KMS-11 (cell line): ENCODE measurements around the gene SGSM1.

Experiments used
- H2AFZ ChIP-seq: fragments of 200-600 bp; sonication (generic); 2 replicates; pipeline ENCODE4 v1.6.1; 2016; ENCODE audit warnings: antibody characterized with exemption, mixed run types, low read depth
- H3K27ac ChIP-seq: fragments of 200-600 bp; sonication (generic); 2 replicates; pipeline ENCODE4 v1.6.1; 2016; ENCODE audit warnings: mild to moderate bottlenecking, mixed run types
- H3K27me3 ChIP-seq: fragments of 200-600 bp; sonication (generic); 2 replicates; pipeline ENCODE4 v1.6.1; 2017; ENCODE audit warnings: mild to moderate bottlenecking, low read depth, mixed run types, moderate library complexity; ENCODE audit not compliant: insufficient read depth
- H3K36me3 ChIP-seq: fragments of 200-600 bp; sonication (generic); 2 replicates; pipeline ENCODE4 v1.6.1; 2017; ENCODE audit warnings: mild to moderate bottlenecking, mixed run types; ENCODE audit not compliant: insufficient read depth
- H3K4me1 ChIP-seq: fragments of 200-600 bp; sonication (generic); 2 replicates; pipeline ENCODE4 v1.6.1; 2016; ENCODE audit warnings: mild to moderate bottlenecking, low read depth, mixed run types; ENCODE audit not compliant: poor library complexity, severe bottlenecking
- H3K4me2 ChIP-seq: fragments of 200-600 bp; sonication (generic); 2 replicates; pipeline ENCODE4 v1.7.0; 2016; ENCODE audit warnings: mild to moderate bottlenecking, mixed run types
- H3K4me3 ChIP-seq: fragments of 200-600 bp; sonication (generic); IDR thresholded peaks from 2 replicates; pipeline ENCODE4 v1.6.1; 2017; ENCODE audit warnings: low read depth, low read length, mixed read lengths; ENCODE audit not compliant: insufficient read depth
- H3K79me2 ChIP-seq: fragments of 200-600 bp; sonication (generic); 2 replicates; pipeline ENCODE4 v1.6.1; 2016; ENCODE audit warnings: low read depth, mixed run types; ENCODE audit not compliant: insufficient read depth
- H3K9ac ChIP-seq: fragments of 200-600 bp; sonication (generic); 2 replicates; pipeline ENCODE4 v1.6.1; 2016; ENCODE audit warnings: mild to moderate bottlenecking, mixed run types
- H4K20me1 ChIP-seq: fragments of 200-600 bp; sonication (generic); 2 replicates; pipeline ENCODE4 v1.6.1; 2016; ENCODE audit warnings: mild to moderate bottlenecking, mixed run types; ENCODE audit not compliant: insufficient read depth
- TF ChIP-seq, protein P1 (sequence below): fragments of 200-600 bp; sonication (generic); conservative IDR thresholded peaks from 2 replicates; pipeline ENCODE4 v1.6.1; 2017; ENCODE audit warnings: low read depth, mild to moderate bottlenecking, antibody characterized with exemption, low read length, moderate library complexity, mixed read lengths

The SGSM1 gene

DNA sequence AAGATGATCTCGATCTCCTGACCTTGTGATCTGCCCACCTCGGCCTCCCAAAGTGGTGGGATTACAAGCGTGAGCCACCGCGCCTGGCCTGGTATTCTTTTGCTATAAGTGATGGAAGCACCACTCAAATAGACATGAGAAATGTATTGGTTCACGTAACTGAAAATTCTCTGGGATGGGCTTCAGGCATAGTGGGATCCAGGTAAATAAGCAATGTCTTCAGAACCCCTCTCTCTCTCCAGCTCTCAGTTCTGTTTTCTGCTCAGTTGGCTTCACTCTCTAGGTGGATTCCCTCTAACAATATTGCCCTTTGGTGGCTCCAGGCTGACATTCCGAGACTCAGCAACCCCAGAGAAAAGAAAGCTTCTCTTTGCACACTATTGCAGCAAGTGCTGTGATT lies 141.4 kb downstream of the SGSM1 start:
- no peaks in the 10 kb centered on the region for H3K27me3 ChIP-seq
- H3K36me3 ChIP-seq = no peaks in the 10 kb centered on the region
- H3K4me2 ChIP-seq = no peak overlapping the region
- no peak overlapping the region for H3K4me3 ChIP-seq
- H3K79me2 ChIP-seq = no peaks in the 10 kb centered on the region
- TF ChIP-seq, protein P1, sequence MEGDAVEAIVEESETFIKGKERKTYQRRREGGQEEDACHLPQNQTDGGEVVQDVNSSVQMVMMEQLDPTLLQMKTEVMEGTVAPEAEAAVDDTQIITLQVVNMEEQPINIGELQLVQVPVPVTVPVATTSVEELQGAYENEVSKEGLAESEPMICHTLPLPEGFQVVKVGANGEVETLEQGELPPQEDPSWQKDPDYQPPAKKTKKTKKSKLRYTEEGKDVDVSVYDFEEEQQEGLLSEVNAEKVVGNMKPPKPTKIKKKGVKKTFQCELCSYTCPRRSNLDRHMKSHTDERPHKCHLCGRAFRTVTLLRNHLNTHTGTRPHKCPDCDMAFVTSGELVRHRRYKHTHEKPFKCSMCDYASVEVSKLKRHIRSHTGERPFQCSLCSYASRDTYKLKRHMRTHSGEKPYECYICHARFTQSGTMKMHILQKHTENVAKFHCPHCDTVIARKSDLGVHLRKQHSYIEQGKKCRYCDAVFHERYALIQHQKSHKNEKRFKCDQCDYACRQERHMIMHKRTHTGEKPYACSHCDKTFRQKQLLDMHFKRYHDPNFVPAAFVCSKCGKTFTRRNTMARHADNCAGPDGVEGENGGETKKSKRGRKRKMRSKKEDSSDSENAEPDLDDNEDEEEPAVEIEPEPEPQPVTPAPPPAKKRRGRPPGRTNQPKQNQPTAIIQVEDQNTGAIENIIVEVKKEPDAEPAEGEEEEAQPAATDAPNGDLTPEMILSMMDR = no peak
- H2AFZ ChIP-seq = no peak overlapping the region
- H3K9ac ChIP-seq = no peak overlapping the region
- H3K27ac ChIP-seq = no peak overlapping the region
- no peaks in the 10 kb centered on the region for H4K20me1 ChIP-seq
- no peaks in the 10 kb centered on the region for H3K4me1 ChIP-seq

DNA sequence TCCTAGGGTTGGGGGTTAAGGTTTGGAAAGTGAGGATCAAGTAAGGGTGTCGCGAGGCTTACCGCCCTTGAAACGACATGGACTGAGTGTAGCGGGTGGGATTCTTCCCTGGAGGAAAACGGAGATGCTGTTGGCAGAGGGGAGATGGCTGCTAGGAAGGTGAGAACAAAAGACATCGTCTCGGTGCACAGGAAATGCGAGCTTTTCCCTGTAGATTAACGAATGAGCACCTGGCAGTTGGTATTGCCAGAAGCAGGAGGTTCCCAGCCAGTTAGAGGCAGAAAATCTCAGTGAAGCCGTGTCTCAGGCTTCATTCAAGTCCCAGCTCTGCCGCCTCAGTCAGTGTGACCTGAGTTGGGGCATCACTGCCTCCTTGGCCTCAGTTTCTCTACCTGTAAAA lies 141.9 kb downstream of the SGSM1 start:
- Histone ChIP-seq H3K79me2 (no peaks in the 10 kb centered on the region), H4K20me1 (no peaks in the 10 kb centered on the region), H3K4me3 (no peak overlapping the region), H2AFZ (no peak overlapping the region), H3K27me3 (no peaks in the 10 kb centered on the region), H3K36me3 (no peaks in the 10 kb centered on the region), H3K27ac (no peak overlapping the region), H3K4me1 (peaks cover under 1% of the 10 kb centered on the region), H3K4me2 (no peak overlapping the region), H3K9ac (no peak overlapping the region)
- TF ChIP-seq, protein P1 = no peak

DNA sequence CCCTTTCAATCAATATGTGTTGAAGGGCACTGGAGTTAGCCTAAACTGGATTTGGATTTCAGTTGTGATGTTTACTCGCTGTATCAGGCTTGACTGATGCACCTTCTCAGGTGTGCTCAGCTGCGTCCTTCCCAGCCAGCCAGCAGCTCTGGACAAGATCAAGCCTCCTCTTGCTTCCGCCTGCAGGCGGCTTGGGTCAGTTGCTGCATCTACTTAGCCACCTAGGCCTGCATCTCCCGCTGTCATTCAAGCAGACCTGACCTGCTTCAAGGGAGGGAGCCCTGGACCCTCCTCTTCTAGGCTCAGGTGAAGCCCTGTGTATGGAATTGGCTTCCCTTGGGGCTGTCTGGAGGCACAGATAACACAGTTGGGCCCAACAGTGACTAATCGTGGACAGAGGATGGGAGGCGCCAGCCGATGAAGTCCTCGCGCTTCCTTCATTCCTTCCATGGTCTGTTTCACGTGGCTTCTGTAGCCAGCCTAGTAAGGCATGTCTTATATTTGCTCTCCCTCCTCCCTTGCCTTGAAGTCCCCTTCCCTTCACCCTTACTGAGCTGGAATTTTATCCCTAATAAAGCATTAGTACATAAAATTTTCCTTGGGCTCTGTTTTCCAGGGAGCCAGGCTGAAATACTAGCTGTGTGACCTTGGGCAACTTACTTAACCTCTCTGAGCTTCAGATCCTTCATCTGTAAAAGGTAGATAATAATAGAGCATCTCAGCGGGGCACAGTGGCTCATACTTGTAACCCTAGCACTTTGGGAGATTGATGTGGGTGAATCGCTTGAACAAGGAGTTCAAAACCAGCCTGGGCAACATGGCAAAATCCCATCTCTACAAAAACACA lies 142.6 kb downstream of the SGSM1 start:
- H3K79me2 ChIP-seq = no peaks in the 10 kb centered on the region
- no peaks in the 10 kb centered on the region for H3K36me3 ChIP-seq
- no peak overlapping the region for H3K4me2 ChIP-seq
- H2AFZ ChIP-seq = no peak overlapping the region
- no peaks in the 10 kb centered on the region for H3K27me3 ChIP-seq
- H3K4me1 ChIP-seq = peaks cover 4% of the 10 kb centered on the region
- no peak overlapping the region for H3K27ac ChIP-seq
- H4K20me1 ChIP-seq = no peaks in the 10 kb centered on the region
- no peak overlapping the region for H3K9ac ChIP-seq
- no peak overlapping the region for H3K4me3 ChIP-seq
- TF ChIP-seq, protein P1 = no peak

DNA sequence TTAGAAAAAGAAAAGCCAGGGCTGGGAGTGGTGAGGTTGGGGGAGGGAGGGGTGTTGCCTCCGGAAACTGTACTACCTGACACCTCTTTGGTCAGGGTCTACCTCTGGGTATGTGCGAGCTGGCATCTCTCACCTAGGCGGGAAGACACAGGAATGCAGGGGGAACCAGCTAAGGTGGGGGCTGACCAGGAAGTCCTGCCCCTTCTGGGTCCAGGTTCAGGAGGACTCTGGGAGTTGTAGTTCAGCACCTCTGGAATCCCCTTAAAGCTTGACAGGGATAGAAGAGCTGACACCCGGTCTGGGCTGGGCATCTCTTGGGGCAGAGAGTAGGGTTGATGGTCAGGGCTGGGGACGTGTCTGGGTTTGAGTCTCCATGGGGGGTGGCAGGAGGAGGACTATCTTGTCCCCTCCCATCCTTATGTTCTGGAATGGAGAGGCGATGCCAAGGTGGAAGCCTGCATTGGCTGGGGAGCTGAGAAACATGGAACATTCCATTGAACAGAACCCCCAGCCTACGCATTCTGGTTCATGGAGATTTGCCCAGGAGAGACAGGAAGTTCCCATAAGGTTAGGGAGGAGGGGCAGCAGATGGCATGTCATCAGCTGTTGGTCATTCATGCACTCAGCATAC lies 144.4 kb downstream of the SGSM1 start:
- Histone ChIP-seq H2AFZ (no peak overlapping the region), H3K4me3 (no peak overlapping the region), H3K4me2 (no peak overlapping the region), H3K9ac (no peak overlapping the region), H3K27me3 (no peaks in the 10 kb centered on the region), H3K27ac (no peak overlapping the region), H4K20me1 (no peaks in the 10 kb centered on the region), H3K79me2 (no peaks in the 10 kb centered on the region), H3K36me3 (no peaks in the 10 kb centered on the region), H3K4me1 (peaks cover 4% of the 10 kb centered on the region)
- TF ChIP-seq, protein P1 = no peak
